GM12878 (cell line): Measurements from ENCODE around the gene C1QTNF7.

Source experiments
- BACH1 ChIP-seq: fragments of 450-650 bp; IDR thresholded peaks from 2 replicates; pipeline ENCODE4 v1.6.1; 2017; ENCODE audit warnings: mild to moderate bottlenecking, borderline replicate concordance
- EGR1 ChIP-seq, 2 experiments: IDR thresholded peaks; 1 replicate in 1 of 2; 2 replicates in 1 of 2; pipeline ENCODE4 v1.6.1; 2011 to 2012; ENCODE audit warnings: low read depth in 2 of 2, low read length in 2 of 2, borderline replicate concordance in 1 of 2, mild to moderate bottlenecking in 1 of 2, moderate library complexity in 1 of 2
- ETV6 ChIP-seq, 2 experiments: fragments of 450-650 bp in 1 of 2; IDR thresholded peaks in 1 of 2; conservative IDR thresholded peaks in 1 of 2; 2 replicates each; pipeline ENCODE4 v1.6.1; 2014; ENCODE audit warnings: antibody characterized with exemption in 1 of 2, borderline replicate concordance in 1 of 2, low read depth in 1 of 2, mild to moderate bottlenecking in 1 of 2, moderate library complexity in 1 of 2
- NFYA ChIP-seq: IDR thresholded peaks from 2 replicates; pipeline ENCODE4 v1.6.1; 2011; ENCODE audit warnings: low read depth, mild to moderate bottlenecking, low read length, improper control_type of control experiment, borderline replicate concordance
- POLR2A ChIP-seq: IDR thresholded peaks from 2 replicates; pipeline ENCODE4 v1.6.1; 2011; ENCODE audit warnings: low read depth, mild to moderate bottlenecking, low read length
- POLR2AphosphoS5 ChIP-seq: IDR thresholded peaks from 2 replicates; pipeline ENCODE4 v1.6.1; 2011; ENCODE audit warnings: mild to moderate bottlenecking, low read length, inconsistent platforms
- STAT1 ChIP-seq: fragments of 450-650 bp; conservative IDR thresholded peaks from 2 replicates; pipeline ENCODE4 v1.6.1; 2014; ENCODE audit warnings: antibody characterized with exemption, mild to moderate bottlenecking
- TF ChIP-seq, protein P1 (sequence below), 3 experiments: IDR thresholded peaks in 2 of 3; conservative IDR thresholded peaks in 1 of 3; 2 replicates each; pipeline ENCODE4 v1.5.1; 2011; ENCODE audit warnings: low read depth in 3 of 3, low read length in 3 of 3, mild to moderate bottlenecking in 3 of 3, control low read depth in 2 of 3, moderate library complexity in 2 of 3, inconsistent platforms in 1 of 3, mixed read lengths in 1 of 3; ENCODE audit not compliant: control insufficient read depth in 2 of 3, insufficient read depth in 1 of 3; ENCODE audit errors: extremely low read depth in 1 of 3
- TF ChIP-seq, protein P2 (sequence below): fragments of 450-650 bp; IDR thresholded peaks from 2 replicates; pipeline ENCODE4 v1.6.1; 2017; ENCODE audit warnings: mild to moderate bottlenecking, moderate library complexity
- TF ChIP-seq, protein P3 (sequence below): IDR thresholded peaks from 2 replicates; pipeline ENCODE4 v1.6.1; 2012; ENCODE audit warnings: improper control_type of control experiment, low read depth, low read length; ENCODE audit not compliant: insufficient replicate concordance
- TF ChIP-seq, protein P4 (sequence below): IDR thresholded peaks from 2 replicates; pipeline ENCODE4 v1.6.1; 2011; ENCODE audit warnings: low read depth, mild to moderate bottlenecking, low read length, moderate library complexity, borderline replicate concordance; ENCODE audit errors: extremely low read depth
- TF ChIP-seq, protein P5 (sequence below): fragments of 150-350 bp; IDR thresholded peaks from 2 replicates; pipeline ENCODE4 v1.6.1; 2016; ENCODE audit warnings: low read depth, low read length
- TF ChIP-seq, protein P6 (sequence below): fragments of 450-650 bp; IDR thresholded peaks from 2 replicates; pipeline ENCODE4 v1.6.1; 2018; ENCODE audit warnings: mild to moderate bottlenecking, low read depth, moderate library complexity; ENCODE audit not compliant: partially characterized antibody

DNA sequence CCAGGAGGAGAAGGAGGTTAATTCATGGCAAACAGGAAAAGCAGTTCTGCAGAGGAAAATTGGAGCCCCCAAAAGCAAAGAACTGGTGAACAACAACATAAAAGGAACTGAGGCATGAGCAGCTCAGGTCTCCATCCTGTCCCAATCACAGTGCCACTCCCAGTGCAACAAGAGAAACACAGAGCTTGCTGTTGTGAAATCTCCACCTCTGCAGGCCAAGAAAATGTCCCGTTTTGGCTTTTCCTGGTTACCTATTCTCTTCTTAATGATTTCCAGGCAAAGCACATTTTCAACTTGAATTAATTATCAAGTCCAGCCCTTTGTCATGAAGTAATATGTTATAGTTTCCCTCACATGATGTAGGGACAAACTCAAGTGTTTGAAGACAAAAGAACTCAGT is 778 bp downstream of the C1QTNF7 start:
- TF ChIP-seq, protein P1, sequence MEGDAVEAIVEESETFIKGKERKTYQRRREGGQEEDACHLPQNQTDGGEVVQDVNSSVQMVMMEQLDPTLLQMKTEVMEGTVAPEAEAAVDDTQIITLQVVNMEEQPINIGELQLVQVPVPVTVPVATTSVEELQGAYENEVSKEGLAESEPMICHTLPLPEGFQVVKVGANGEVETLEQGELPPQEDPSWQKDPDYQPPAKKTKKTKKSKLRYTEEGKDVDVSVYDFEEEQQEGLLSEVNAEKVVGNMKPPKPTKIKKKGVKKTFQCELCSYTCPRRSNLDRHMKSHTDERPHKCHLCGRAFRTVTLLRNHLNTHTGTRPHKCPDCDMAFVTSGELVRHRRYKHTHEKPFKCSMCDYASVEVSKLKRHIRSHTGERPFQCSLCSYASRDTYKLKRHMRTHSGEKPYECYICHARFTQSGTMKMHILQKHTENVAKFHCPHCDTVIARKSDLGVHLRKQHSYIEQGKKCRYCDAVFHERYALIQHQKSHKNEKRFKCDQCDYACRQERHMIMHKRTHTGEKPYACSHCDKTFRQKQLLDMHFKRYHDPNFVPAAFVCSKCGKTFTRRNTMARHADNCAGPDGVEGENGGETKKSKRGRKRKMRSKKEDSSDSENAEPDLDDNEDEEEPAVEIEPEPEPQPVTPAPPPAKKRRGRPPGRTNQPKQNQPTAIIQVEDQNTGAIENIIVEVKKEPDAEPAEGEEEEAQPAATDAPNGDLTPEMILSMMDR (IDR thresholded peaks at IDR 0.05 in 2 of 3, conservative IDR thresholded peaks at IDR 0.05 in 1 of 3; ENCODE audit: control insufficient read depth in 2 of 3, extremely low read depth in 1 of 3, insufficient read depth in 1 of 3, low read depth in 3 of 3, low read length in 3 of 3), result no peak
- TF ChIP-seq POLR2A, result no peak
- TF ChIP-seq, protein P2, sequence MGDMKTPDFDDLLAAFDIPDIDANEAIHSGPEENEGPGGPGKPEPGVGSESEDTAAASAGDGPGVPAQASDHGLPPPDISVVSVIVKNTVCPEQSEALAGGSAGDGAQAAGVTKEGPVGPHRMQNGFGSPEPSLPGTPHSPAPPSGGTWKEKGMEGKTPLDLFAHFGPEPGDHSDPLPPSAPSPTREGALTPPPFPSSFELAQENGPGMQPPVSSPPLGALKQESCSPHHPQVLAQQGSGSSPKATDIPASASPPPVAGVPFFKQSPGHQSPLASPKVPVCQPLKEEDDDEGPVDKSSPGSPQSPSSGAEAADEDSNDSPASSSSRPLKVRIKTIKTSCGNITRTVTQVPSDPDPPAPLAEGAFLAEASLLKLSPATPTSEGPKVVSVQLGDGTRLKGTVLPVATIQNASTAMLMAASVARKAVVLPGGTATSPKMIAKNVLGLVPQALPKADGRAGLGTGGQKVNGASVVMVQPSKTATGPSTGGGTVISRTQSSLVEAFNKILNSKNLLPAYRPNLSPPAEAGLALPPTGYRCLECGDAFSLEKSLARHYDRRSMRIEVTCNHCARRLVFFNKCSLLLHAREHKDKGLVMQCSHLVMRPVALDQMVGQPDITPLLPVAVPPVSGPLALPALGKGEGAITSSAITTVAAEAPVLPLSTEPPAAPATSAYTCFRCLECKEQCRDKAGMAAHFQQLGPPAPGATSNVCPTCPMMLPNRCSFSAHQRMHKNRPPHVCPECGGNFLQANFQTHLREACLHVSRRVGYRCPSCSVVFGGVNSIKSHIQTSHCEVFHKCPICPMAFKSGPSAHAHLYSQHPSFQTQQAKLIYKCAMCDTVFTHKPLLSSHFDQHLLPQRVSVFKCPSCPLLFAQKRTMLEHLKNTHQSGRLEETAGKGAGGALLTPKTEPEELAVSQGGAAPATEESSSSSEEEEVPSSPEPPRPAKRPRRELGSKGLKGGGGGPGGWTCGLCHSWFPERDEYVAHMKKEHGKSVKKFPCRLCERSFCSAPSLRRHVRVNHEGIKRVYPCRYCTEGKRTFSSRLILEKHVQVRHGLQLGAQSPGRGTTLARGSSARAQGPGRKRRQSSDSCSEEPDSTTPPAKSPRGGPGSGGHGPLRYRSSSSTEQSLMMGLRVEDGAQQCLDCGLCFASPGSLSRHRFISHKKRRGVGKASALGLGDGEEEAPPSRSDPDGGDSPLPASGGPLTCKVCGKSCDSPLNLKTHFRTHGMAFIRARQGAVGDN, result no peak
- TF ChIP-seq, protein P3, sequence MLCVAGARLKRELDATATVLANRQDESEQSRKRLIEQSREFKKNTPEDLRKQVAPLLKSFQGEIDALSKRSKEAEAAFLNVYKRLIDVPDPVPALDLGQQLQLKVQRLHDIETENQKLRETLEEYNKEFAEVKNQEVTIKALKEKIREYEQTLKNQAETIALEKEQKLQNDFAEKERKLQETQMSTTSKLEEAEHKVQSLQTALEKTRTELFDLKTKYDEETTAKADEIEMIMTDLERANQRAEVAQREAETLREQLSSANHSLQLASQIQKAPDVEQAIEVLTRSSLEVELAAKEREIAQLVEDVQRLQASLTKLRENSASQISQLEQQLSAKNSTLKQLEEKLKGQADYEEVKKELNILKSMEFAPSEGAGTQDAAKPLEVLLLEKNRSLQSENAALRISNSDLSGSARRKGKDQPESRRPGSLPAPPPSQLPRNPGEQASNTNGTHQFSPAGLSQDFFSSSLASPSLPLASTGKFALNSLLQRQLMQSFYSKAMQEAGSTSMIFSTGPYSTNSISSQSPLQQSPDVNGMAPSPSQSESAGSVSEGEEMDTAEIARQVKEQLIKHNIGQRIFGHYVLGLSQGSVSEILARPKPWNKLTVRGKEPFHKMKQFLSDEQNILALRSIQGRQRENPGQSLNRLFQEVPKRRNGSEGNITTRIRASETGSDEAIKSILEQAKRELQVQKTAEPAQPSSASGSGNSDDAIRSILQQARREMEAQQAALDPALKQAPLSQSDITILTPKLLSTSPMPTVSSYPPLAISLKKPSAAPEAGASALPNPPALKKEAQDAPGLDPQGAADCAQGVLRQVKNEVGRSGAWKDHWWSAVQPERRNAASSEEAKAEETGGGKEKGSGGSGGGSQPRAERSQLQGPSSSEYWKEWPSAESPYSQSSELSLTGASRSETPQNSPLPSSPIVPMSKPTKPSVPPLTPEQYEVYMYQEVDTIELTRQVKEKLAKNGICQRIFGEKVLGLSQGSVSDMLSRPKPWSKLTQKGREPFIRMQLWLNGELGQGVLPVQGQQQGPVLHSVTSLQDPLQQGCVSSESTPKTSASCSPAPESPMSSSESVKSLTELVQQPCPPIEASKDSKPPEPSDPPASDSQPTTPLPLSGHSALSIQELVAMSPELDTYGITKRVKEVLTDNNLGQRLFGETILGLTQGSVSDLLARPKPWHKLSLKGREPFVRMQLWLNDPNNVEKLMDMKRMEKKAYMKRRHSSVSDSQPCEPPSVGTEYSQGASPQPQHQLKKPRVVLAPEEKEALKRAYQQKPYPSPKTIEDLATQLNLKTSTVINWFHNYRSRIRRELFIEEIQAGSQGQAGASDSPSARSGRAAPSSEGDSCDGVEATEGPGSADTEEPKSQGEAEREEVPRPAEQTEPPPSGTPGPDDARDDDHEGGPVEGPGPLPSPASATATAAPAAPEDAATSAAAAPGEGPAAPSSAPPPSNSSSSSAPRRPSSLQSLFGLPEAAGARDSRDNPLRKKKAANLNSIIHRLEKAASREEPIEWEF, result no peak
- TF ChIP-seq POLR2AphosphoS5, result no peak
- TF ChIP-seq, protein P4, sequence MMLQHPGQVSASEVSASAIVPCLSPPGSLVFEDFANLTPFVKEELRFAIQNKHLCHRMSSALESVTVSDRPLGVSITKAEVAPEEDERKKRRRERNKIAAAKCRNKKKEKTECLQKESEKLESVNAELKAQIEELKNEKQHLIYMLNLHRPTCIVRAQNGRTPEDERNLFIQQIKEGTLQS, result no peak
- TF ChIP-seq BACH1, result no peak
- TF ChIP-seq EGR1 (IDR thresholded peaks at IDR 0.05; ENCODE audit: borderline replicate concordance in 1 of 2, low read depth in 2 of 2, low read length in 2 of 2), result no peak
- no peak for TF ChIP-seq STAT1
- TF ChIP-seq ETV6 (conservative IDR thresholded peaks at IDR 0.05 in 1 of 2, IDR thresholded peaks at IDR 0.05 in 1 of 2; ENCODE audit: borderline replicate concordance in 1 of 2, low read depth in 1 of 2), result no peak
- TF ChIP-seq, protein P5, sequence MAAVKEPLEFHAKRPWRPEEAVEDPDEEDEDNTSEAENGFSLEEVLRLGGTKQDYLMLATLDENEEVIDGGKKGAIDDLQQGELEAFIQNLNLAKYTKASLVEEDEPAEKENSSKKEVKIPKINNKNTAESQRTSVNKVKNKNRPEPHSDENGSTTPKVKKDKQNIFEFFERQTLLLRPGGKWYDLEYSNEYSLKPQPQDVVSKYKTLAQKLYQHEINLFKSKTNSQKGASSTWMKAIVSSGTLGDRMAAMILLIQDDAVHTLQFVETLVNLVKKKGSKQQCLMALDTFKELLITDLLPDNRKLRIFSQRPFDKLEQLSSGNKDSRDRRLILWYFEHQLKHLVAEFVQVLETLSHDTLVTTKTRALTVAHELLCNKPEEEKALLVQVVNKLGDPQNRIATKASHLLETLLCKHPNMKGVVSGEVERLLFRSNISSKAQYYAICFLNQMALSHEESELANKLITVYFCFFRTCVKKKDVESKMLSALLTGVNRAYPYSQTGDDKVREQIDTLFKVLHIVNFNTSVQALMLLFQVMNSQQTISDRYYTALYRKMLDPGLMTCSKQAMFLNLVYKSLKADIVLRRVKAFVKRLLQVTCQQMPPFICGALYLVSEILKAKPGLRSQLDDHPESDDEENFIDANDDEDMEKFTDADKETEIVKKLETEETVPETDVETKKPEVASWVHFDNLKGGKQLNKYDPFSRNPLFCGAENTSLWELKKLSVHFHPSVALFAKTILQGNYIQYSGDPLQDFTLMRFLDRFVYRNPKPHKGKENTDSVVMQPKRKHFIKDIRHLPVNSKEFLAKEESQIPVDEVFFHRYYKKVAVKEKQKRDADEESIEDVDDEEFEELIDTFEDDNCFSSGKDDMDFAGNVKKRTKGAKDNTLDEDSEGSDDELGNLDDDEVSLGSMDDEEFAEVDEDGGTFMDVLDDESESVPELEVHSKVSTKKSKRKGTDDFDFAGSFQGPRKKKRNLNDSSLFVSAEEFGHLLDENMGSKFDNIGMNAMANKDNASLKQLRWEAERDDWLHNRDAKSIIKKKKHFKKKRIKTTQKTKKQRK, result no peak
- TF ChIP-seq, protein P6, sequence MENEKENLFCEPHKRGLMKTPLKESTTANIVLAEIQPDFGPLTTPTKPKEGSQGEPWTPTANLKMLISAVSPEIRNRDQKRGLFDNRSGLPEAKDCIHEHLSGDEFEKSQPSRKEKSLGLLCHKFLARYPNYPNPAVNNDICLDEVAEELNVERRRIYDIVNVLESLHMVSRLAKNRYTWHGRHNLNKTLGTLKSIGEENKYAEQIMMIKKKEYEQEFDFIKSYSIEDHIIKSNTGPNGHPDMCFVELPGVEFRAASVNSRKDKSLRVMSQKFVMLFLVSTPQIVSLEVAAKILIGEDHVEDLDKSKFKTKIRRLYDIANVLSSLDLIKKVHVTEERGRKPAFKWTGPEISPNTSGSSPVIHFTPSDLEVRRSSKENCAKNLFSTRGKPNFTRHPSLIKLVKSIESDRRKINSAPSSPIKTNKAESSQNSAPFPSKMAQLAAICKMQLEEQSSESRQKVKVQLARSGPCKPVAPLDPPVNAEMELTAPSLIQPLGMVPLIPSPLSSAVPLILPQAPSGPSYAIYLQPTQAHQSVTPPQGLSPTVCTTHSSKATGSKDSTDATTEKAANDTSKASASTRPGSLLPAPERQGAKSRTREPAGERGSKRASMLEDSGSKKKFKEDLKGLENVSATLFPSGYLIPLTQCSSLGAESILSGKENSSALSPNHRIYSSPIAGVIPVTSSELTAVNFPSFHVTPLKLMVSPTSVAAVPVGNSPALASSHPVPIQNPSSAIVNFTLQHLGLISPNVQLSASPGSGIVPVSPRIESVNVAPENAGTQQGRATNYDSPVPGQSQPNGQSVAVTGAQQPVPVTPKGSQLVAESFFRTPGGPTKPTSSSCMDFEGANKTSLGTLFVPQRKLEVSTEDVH, result no peak
- TF ChIP-seq NFYA, result no peak
